IPS-20b (cell line): ENCODE results near the gene AATK.

Experiments used
- H3K27ac ChIP-seq: one replicate; pipeline ENCODE4 v1.5.1; 2013; ENCODE audit warnings: low read length
- H3K27me3 ChIP-seq: 2 replicates; pipeline ENCODE4 v1.6.1; 2013; ENCODE audit warnings: mild to moderate bottlenecking, low read length, inconsistent platforms; ENCODE audit not compliant: insufficient read depth
- H3K36me3 ChIP-seq: 2 replicates; pipeline ENCODE4 v1.6.1; 2013; ENCODE audit warnings: low read depth, mild to moderate bottlenecking, inconsistent platforms, low read length, moderate library complexity; ENCODE audit not compliant: insufficient read depth
- H3K4me1 ChIP-seq: 2 replicates; pipeline ENCODE4 v1.6.1; 2013; ENCODE audit warnings: mild to moderate bottlenecking, control low read depth, inconsistent platforms, low read length, moderate library complexity; ENCODE audit not compliant: insufficient read depth
- H3K4me3 ChIP-seq: 2 replicates; pipeline ENCODE4 v1.5.1; 2013; ENCODE audit warnings: mild to moderate bottlenecking, low read length, inconsistent platforms
- H3K9ac ChIP-seq: 2 replicates; pipeline ENCODE4 v1.6.1; 2013; ENCODE audit warnings: low read depth, mild to moderate bottlenecking, inconsistent platforms, low read length, moderate library complexity
- H3K9me3 ChIP-seq: 2 replicates; pipeline ENCODE4 v1.6.1; 2013; ENCODE audit warnings: mild to moderate bottlenecking, low read depth, low read length, inconsistent platforms; ENCODE audit not compliant: insufficient read depth

Gene AATK

DNA sequence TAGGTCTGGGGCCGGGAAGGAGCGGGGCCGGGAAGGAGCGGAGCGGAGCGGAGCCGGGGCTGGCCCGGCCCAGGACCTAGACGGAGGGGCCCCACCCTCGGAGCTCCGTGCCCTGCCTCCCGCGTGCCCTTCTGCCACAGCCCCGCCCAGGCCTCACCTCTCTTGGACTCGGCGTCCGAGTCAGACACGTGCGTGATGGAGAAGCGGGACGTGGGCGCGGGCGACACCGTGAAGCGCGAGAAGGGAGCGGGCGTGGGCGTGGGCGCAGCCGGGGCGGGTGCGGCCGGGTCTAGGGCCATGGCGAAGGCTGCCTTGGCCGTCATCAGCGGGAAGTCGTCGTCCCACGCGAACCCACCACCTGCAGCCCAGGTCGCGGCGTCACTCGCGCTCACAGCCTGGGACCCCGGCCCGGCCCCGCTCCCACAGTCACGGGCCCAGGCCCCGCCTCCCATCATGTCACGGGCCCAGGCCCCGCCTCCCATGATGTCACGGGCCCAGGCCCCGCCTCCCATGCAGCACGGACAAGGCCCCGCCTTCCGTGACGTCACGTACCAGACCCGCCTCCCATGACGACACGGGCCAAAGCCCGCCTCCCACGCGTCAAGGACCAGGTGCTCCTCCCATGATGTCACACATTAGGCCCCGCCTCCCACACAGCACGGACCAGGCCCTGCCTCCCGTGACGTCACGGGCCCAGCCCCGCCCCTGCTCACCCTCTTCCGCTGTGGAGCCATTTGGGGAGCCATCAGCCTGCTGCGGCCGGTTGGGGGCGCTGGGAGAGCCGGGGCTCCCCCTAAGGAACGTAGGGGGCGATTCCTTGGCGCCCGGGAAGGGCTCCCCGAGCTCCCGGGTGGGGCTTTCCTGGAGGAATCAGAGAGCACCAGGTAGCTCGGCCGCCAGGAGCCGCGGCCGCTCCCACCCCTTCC lies 46.5 kb downstream of the AATK start:
- Histone ChIP-seq H3K4me1 (no peaks in the 10 kb centered on the region), H3K27ac (no peak overlapping the region), H3K4me3 (peak overlapping the region; percentile 51; the same call in 1 of the 2 replicates), H3K36me3 (no peaks in the 10 kb centered on the region), H3K9me3 (no peaks in the 10 kb centered on the region), H3K9ac (no peak overlapping the region), H3K27me3 (no peaks in the 10 kb centered on the region)

GRCh38 chr17:81118308-81119221 lies 47.5 kb downstream of the AATK start:
- Histone ChIP-seq H3K9ac (no peak overlapping the region), H3K36me3 (no peaks in the 10 kb centered on the region), H3K27me3 (no peaks in the 10 kb centered on the region), H3K4me3 (no peak overlapping the region; the same call in 1 of the 2 replicates), H3K4me1 (no peaks in the 10 kb centered on the region), H3K27ac (no peak overlapping the region), H3K9me3 (no peaks in the 10 kb centered on the region)

GRCh38 chr17:81117672-81118198 lies 48.3 kb downstream of the AATK start:
- no peaks in the 10 kb centered on the region for H3K4me1 ChIP-seq
- no peaks in the 10 kb centered on the region for H3K9me3 ChIP-seq
- H3K4me3 ChIP-seq, result no peak overlapping the region
- H3K9ac ChIP-seq, result no peak overlapping the region
- no peak overlapping the region for H3K27ac ChIP-seq
- H3K27me3 ChIP-seq, result no peaks in the 10 kb centered on the region
- no peaks in the 10 kb centered on the region for H3K36me3 ChIP-seq

DNA sequence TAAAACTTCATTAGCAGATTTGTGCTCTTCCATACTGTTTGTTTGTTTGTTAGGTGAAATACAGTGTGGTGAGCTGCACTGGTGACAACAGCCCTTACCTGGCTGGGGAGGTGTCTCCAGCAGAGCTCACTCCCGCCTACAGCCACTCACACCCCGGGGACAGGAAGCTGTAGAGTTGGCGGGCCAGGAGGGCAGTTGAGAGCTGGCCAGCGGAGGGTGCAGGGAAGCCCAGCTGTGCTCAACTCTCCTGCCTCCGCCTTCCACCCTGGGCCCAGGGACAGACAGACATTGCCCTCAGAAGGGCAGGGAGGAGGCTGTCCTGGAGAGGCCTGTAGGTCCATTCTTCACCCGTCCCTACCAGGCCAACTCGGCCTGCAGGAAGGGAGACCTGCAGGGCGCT lies 49.3 kb downstream of the AATK start:
- Histone ChIP-seq H3K27me3 (no peaks in the 10 kb centered on the region), H3K27ac (no peak overlapping the region), H3K9me3 (no peaks in the 10 kb centered on the region), H3K4me3 (no peak overlapping the region), H3K36me3 (no peaks in the 10 kb centered on the region), H3K4me1 (no peaks in the 10 kb centered on the region), H3K9ac (no peak overlapping the region)

DNA sequence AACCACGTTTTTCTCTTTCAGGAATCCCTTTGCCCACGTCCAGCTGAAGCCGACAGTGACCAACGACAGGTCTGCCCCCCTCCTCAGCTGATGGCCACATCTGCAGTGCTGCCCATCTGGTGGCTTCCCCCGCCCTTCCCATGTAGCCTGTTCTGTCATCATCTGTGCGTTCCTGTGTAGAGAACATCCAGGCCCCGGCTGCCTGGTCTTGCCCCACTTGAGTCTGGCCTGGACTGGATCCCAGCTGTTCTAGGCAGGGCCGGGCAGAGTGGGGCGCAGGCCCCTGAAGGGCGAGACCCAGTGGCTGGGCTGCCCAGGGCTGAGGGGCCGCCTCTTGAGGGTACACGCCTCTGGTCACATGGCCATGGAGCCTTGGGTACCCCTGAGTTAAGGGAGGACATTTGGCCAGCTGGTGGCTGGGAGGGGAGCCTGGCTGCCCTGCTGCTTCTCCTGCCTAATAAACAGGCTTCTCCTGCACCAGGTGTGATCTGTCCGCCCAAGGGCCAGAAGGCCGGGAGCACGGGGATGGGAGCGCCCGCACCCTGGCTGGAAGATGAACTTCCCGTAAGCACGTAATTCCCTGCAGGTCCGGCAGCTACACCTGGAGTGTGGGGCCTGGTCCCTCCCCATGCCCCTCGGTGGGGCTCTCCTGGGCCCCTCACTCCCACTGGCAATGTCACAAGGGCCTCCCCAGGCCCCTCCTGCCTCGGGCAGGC lies 50.1 kb downstream of the AATK start:
- Histone ChIP-seq H3K9me3 (no peaks in the 10 kb centered on the region), H3K36me3 (no peaks in the 10 kb centered on the region), H3K4me1 (no peaks in the 10 kb centered on the region), H3K9ac (no peak overlapping the region), H3K27ac (no peak overlapping the region), H3K27me3 (no peaks in the 10 kb centered on the region), H3K4me3 (no peak overlapping the region)

GRCh38 chr17:81115219-81115618 lies 50.8 kb downstream of the AATK start:
- H3K27ac ChIP-seq, result no peak overlapping the region
- no peak overlapping the region for H3K4me3 ChIP-seq
- no peaks in the 10 kb centered on the region for H3K4me1 ChIP-seq
- H3K9ac ChIP-seq, result no peak overlapping the region
- no peaks in the 10 kb centered on the region for H3K9me3 ChIP-seq
- H3K27me3 ChIP-seq, result no peaks in the 10 kb centered on the region
- no peaks in the 10 kb centered on the region for H3K36me3 ChIP-seq

DNA sequence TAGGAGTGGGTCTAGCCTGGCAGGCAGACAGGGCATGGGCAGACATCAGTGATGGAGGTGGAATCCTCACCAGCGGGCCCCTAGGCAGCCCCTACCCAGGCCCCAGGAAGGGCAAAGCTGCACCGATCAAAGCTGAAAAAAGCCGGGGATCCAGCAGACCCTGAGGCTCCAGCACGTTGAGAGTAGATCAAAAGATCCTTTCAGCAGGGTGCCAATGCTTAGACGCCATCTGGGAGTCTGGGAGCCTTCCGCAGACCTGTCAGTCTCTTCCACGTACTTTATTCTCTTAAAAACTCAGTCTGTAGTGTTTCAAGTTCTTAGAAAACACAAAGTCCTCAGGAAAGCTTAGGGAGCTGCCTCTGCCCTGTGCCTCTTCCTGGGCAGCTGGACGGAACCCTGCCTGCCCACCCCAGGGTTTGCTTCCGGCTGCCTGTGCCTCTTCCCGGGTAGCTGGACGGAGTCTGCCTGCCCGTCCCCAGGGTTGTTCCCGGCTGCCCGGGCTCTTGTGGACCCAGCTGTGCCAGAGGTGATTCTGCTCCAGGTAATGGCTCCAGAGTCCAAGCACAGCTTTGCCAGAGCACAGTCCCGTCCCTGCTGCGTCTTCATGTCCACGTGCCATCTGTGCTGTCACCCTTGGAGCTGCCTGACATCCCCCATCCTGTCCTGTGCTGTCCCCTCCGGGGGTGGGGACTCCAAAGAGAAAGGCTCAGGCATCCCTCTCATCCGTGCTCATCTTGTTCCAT lies 51.5 kb downstream of the AATK start:
- no peaks in the 10 kb centered on the region for H3K27me3 ChIP-seq
- H3K4me1 ChIP-seq, result no peaks in the 10 kb centered on the region
- H3K27ac ChIP-seq, result no peak overlapping the region
- H3K4me3 ChIP-seq, result no peak overlapping the region
- no peak overlapping the region for H3K9ac ChIP-seq
- H3K36me3 ChIP-seq, result no peaks in the 10 kb centered on the region
- no peaks in the 10 kb centered on the region for H3K9me3 ChIP-seq

DNA sequence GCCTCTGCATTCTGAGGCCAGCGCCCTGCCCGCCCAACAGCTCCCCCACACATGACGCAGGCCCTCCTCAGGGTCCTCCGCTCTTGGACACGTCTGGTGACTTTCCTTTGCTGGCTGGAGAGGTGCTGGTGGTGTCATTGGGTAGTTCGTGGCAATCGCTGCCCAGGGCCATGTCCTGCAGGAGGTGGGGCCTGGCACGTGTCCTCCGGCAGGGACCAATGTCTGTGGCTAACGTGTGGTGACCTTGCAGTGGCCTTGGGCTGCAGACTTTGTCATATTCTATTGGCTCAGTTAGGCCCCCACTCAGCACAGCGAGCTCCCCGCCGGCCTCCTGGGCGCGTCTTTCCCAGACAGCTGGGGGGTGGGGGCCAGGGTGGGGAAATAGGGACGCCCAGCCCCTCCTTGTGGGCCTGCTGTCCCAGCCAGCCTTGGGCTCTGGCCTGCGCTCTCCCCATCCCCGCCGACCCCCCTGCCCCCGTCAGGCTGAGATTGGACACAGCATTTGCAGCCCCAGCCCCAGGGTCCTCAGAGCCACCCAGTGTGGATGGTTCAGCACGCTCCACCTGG lies 52.8 kb downstream of the AATK start:
- Histone ChIP-seq H3K4me1 (no peaks in the 10 kb centered on the region), H3K27me3 (no peaks in the 10 kb centered on the region), H3K9ac (no peak overlapping the region), H3K4me3 (no peak overlapping the region), H3K27ac (no peak overlapping the region), H3K9me3 (no peaks in the 10 kb centered on the region), H3K36me3 (no peaks in the 10 kb centered on the region)

DNA sequence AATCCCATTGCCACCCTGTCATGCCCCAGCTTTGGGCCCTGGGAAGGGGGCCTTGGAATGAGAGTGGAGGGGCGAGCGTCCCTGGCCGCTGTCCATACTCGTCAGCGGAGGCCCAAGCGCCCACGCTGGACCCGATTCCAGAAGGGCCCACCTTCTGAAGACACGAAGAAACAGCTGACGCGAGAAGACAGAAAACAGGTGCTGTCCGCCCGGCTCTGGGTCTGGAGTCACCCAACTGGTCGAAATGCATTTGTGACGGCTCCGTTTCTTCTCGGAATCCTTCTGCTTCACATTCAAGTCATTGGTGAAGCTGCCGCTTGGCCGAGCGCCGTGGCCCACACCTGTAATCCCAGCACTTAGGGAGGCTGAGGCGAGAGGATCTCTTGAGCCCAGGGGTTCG lies 53.6 kb downstream of the AATK start:
- Histone ChIP-seq H3K36me3 (no peaks in the 10 kb centered on the region), H3K4me1 (no peaks in the 10 kb centered on the region)

DNA sequence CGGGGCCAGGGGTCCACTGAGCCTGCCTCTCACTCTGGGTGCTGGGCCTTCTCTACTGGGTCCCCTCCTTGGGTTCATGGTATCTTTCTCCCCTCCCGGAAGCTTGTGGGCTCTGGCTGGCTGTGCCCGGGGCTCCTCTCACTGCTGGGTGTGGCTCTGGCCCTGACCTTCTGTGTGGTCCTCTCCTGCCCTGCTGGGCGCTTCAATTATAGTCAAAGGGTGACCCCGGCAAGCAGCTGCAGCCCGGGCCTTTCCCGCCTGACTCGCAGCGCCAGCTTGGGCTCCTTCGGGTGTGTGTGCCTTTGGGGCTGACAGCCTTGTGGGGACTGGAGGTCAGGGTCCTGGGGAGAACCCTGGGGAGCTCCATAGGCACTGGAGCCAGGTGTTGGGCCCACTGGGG lies 55.0 kb downstream of the AATK start:
- H3K36me3 ChIP-seq, result no peaks in the 10 kb centered on the region
- H3K27me3 ChIP-seq, result no peaks in the 10 kb centered on the region
- H3K9me3 ChIP-seq, result no peaks in the 10 kb centered on the region
- H3K4me1 ChIP-seq, result no peaks in the 10 kb centered on the region
- H3K27ac ChIP-seq, result no peak overlapping the region
- H3K4me3 ChIP-seq, result no peak overlapping the region
- no peak overlapping the region for H3K9ac ChIP-seq

More for the DNA sequence above, 53.6 kb downstream of the AATK start:
- H3K27ac ChIP-seq, result no peak overlapping the region
- no peaks in the 10 kb centered on the region for H3K9me3 ChIP-seq
- H3K27me3 ChIP-seq, result no peaks in the 10 kb centered on the region
- H3K9ac ChIP-seq, result no peak overlapping the region
- H3K4me3 ChIP-seq, result no peak overlapping the region
